Suppressor macrophage treated with lipopolysaccharide for 4 hours (primary cell): ENCODE results near the gene THRA.

Source experiments
- DNase-seq: peaks from one replicate; pipeline ENCODE4 v3.0.0-alpha.2; 2020

The THRA gene

DNA sequence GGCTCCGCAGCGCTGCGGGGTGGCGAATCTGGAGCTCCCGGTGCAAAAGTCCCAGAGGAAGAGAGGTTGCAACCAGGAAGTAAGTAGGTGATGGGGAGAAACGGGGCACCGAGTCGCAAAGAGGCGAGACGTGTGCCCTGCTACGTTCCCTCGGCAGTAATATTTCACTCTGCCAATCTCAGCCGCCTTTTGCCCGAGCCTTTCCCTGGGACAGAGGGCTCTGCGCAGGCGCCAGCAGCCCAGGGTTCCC, 37.6 kb downstream of the THRA start, which contains the start of gene NR1D1:
NR1D1 (minus strand) TSS at position 171 of the 250 bp plus-strand sequence. CDS start 495 bp downstream, outside the sequence.
- DNase-seq = no peak

DNA sequence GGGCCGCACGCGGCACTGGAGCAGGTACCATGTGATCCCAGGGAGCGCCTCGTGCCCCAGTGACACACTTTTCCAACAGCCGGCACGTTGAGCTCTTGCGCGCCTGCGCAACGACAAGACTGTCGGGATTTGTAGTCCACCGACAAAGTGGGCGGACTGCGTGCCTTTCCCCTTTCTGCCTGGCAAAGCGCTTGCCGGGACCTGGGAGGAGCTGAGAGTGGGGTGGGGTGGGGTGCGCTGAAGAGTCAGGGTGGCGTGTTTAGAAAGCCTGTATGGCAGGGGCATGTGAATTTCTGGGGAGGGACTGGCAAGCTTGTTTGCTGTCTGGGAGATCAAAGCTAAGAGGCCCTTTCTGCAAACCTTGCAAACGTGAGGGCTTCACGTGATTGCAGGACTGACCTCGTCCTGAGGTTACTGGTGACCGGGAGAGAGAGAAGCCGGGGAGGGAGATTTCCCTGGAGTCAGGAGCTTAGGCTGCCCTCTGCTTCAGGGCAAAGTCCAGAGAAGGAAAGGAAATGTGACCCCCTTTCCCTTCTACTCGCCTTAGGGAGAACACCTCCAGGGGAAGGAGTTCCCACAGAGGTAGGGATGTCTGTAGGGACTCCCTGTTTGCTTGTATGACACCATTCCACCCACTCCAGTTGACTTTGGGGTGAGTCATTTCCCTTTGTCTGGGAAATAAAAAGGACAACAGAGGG, 38.1 kb downstream of the THRA start:
- peak; percentile 97 for DNase-seq

- no peak for DNase-seq
These were observed 38.8 kb downstream of the THRA start for GRCh38 chr17:40101367-40102210.

- DNase-seq = no peak
These were observed 40.4 kb downstream of the THRA start for GRCh38 chr17:40103071-40103661.

- DNase-seq = no peak
These were observed 40.9 kb downstream of the THRA start for GRCh38 chr17:40103688-40104087.

GRCh38 chr17:40104594-40105486, 42.1 kb downstream of the THRA start:
- DNase-seq = no peak

DNA sequence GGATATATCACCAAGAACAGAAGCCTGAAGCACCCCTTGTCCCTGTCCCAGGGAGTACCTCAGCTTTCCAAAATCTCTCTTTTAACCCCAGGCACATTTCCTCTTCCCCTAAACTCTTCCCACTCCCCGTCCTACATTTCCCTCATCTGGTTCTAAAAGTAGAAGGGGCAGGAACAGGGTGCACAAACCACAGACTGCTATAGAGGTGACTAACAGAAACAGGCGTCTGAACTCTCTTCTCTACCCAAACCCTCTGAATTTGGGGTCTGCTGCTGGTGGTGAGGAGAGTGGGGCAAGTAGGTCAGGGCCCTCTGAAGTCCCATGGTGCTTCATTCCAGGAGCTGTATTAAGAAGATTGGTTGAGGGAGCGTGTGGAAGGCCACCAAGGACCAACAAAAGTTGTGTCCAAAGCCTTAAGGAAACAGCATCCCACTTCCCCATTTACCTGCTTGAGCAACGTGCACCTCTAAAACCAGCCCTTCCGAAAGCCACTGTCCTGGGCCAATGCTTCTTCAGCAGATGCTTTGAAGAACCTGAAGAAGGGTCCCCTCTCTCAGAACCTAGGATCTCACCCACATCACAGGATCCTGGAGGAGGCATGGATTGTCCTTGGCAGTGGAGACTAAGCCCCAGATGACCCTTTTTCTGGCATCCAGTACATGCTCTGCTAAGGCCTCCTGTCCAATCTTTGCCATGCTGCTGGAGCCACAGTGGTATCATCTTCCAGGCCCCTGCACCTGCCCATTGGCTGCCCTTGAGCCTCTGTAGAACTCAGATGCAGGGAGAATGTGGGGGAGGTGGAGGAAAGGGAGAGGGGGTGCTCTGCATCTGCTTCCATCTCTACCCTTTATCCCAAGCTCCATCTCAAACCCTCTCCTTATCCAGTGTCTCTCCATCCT, 43.3 kb downstream of the THRA start:
- DNase-seq = no peak

DNA sequence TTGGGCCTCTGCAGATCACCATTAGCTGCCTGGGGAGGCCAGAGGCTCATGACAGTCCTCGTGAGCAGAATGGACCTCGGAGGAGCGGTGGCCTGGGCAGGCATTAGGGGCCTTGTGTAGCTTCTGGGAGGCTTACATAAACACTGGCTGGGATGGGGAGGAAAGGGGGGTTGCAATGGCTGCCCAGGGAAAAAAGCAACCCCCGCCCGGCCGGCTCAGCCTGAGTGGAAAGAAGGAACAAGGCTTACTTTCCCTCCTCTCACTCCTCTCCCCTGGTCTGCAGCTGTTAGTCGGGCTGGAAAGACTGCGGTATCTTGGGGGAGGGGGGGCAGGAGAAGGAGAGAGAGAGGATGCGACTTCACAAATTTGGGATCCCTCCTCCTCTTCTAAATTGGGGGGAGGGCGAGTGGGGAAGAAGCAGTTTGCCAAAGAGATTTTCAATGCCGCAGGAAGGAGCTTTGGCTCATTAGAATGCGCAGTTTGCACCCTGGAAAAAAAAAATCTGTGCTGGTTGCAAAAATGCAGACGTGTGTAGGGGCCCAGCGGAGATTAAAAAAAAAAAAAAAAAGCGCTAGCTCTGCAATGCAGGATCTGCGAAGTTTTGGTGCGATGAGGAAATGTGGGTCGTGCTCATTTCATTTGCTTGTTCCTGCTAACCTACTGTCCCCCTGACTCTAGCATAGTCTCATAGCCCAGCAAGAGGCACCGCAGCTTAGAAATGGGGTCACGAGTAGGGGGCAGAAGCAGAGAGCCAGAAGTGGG, 44.2 kb downstream of the THRA start:
- DNase-seq = no peak

DNA sequence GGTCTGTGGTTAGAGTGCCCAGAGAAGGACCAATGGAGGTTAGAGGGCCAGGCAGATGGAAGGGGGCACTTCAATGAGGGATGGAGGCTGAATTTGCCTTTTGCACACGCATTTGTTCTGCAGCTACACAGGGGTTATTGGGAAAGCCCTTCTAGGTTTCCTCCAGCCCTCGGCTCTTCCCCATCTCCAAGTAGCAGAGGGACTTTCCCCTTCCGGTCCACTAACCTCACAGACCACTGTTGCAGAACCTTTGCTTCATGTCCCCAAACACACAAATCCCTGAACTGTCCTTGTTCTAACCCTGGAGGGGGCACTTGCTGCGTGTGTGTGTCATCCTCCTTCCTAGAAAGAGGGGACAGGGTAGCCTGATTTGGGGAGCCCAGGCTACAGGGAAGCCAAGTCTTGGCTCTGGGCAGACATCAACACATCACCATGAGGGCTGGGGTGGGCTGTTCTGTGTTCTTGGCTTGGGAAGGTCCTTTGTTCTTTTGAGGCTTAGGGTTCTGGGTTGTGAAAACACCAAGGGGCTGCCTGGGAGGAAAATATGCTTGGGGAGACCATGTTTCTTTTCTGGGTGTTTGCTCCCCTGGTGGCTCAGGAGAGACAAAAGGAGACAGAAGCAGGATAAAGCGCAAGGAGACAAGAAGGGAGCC, 44.9 kb downstream of the THRA start:
- DNase-seq = peak; percentile 76

DNA sequence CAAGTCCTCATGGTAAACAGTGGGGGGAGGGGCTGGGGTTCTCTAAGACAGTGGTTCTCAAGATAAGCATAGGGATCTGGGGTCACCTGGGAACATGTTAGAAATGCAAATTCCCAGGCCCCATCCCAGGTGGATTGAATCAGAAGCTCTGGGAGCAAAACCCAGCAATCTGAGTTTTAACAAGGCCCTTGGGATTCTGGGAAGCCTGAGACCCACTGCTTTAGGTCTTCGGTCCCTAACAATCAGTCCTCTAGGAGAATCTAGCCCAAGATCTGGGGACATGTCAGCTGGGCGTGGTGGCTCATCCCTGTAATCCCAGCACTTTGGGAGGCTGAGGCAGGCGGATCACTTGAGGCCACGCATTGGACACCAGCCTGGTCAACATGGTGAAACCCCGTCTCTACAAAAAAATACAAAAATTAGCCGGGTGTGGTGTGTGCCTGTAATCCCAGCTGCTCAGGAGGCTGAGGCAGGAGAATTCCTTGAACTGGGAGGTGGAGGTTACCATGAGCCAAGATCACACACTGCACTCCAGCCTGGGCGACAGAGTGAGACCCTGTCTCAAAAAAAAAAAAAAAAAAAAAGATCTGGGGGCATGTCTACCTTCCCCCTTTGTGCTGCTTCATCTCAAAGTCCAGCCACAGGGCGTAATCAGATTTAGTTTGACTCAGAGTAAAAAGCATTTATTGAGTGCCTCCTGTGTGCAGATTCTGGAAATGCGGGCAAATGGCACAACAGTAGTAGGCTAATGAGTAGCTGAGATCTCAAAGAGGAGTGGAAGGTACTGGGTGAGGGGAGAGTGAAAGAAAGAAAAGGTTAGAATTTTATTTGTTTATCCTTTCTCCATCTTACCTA, 46.4 kb downstream of the THRA start:
- DNase-seq = no peak

- DNase-seq = no peak
These were observed 47.5 kb downstream of the THRA start for GRCh38 chr17:40110026-40110845.

DNA sequence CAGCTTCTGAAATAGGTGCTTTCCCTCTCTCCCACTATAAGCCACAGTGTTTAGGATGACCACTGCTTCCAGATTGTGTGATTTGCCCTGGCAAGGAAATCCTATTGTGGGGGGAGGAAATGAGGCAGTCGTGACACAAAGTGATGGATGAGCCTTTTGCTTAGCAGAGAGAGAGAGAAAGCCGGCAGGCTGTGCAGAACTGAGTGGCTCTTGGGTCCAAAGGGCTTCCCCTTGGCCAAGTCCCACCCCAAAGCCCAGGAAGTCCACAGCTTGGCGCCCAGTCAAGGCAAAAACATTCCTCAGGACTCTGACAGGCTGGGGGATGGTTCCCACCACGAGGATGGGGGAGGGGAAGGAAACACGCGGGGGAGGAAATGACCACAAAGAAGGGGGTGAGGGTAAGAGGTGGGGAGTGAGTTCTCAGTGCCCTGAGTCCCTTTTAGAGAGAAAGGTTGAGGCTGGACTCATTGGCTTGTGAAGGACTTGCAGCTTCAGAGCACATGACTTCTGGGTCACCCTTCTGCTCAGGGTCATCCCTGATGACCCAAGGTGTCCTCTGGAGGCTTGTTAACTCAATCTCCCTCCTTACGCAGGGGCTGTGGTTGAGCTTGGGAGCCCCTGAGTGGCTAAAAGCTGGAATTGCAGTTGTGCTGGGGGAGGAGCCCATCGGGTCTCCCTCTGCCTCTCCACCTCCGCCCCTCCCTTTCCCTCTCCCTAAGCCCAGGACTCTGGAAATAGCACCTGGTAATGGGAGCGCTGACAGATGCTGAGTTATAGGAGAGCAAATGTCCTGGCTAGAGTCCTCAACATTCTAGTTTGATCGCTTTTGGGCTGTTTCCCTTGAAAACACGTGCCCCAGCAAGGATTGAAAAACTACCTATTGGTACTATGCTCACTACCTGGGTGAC, 48.7 kb downstream of the THRA start:
- peak; percentile 89 for DNase-seq

GRCh38 chr17:40112191-40112711, 49.5 kb downstream of the THRA start:
- DNase-seq = no peak

DNA sequence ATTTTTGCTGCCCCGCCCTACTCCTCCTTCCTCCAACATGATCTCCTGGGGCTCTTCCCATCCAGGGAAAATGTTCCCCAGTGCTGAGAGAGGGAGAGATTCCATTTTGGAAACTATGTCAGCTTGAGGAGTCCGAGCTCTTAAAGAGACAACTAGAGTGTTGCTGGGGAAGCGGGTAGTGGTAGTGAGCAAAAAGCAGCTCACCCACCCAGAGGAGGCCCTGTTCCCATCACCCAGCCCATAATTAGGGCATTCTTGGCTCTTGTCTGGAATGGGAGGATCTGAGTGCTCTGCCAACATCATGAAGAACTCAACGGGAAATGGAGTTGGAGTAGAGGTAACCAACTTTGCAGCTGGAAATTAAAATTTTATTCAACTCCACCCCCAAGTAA, 49.9 kb downstream of the THRA start:
- DNase-seq = no peak

DNA sequence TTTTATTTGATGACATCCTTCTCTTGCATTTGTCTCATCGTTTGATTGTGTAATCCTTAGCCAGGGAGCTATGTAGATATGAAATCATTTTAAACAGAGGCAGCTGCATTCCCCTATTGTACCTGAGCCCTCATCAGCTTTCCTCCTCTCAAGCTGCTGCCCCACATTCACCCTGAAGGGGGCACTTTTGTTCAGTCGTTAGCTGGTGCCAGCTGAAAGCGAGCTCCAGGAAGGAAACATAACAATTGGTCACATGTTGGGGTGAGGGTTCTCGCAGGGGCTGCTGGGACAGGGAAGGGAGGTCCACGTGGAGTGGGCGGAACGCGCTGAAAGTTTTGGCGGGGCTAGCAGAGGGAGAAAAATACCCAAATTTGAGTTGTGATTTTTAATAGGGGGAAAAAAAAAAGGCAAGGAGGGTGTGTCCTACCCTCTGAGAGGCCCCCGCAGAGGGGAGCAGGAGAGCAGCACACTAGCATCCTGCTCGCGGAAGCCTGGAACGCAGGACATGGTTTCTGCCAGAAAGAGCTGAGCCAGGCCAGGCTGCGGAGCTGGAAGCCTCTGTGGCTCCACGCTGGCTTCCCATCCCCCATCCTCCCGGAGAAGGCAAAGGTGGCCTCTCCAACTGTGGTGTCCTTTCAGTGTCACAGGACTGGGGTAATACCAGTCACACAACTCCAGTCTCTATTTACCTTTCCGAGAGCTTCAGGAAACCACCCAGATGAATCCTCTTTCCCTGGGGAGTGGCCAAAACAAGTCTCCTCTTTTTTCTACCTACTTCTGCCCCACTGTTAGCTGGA, 50.5 kb downstream of the THRA start:
- peak; percentile 95 for DNase-seq

DNA sequence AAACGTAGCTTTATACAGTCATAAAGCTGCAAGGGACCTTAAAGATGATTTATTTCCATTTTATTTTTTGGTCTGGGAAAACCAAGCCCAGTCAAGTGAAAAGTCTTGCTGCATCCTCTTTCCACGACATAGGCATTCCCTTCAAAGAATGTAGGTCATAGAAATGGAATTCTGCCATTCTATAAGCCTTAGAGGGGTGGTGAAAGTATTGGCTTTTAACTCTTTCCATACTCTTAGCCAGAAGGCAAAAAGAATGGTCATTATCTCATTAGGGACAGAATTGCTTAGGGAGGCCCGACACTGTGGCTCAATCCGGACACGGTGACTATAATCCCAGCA, 51.1 kb downstream of the THRA start:
- DNase-seq = no peak

- no peak for DNase-seq
These were observed 52.3 kb downstream of the THRA start for GRCh38 chr17:40115101-40115436.
